HL-60/S4 treated with phorbol 12-myristate 13-acetate at 8.2 ng/mL for 4 days and 3 days (cell line): ENCODE data around the gene LCE1C.

Experiments used
- in situ Hi-C: fragments of 300-500 bp; cut with MboI; formaldehyde crosslinking; loops from 2 replicates; pipeline ENCODE4 v1.15.0; 2022; ENCODE audit warnings: low sequenced_read_pairs

Gene LCE1C

GRCh38 chr1:152806576-152806975, at the start of gene LCE1C:
LCE1C (minus strand) TSS chr1:152806651; CDS start chr1:152805478, 1,173 bp downstream.
- in situ Hi-C loops = no loop called here

DNA sequence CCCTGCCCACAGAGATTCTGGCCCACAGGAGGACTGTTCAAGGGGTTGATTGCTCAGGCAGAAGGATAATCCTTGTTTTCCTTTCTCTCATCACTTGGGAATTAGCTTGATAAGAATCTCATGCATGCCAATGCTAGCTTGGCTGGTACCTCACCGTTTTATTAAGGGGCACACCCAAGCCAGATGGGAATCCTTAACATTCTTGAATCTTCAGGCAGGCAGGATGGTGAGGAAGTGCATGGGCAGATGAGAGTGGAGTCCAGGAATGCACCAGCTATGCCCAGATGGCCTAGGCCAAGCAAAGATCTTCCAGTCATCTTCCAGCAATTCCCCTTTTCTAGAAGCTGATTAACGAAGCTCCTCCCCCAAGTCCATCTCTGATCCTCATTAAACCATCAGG, 49.2 kb upstream of the LCE1C start:
- in situ Hi-C loops = no loop called here

GRCh38 chr1:152842556-152842955, 36.1 kb upstream of the LCE1C start, which contains the start of gene LCE6A:
LCE6A (plus strand) TSS chr1:152842856; CDS start chr1:152843521, 665 bp downstream.
- in situ Hi-C loops = no loop called here

GRCh38 chr1:152836870-152837269, 30.4 kb upstream of the LCE1C start:
- in situ Hi-C loops = no loop called here

GRCh38 chr1:152827173-152827572, 20.7 kb upstream of the LCE1C start, which contains the start of gene LCE1A:
LCE1A (plus strand) TSS chr1:152827473; CDS start chr1:152827473, 0 bp downstream.
- in situ Hi-C loops = no loop called here

GRCh38 chr1:152824964-152825363, 18.5 kb upstream of the LCE1C start:
- in situ Hi-C loops = no loop called here

GRCh38 chr1:152823294-152823693, 16.8 kb upstream of the LCE1C start:
- in situ Hi-C loops = no loop called here

DNA sequence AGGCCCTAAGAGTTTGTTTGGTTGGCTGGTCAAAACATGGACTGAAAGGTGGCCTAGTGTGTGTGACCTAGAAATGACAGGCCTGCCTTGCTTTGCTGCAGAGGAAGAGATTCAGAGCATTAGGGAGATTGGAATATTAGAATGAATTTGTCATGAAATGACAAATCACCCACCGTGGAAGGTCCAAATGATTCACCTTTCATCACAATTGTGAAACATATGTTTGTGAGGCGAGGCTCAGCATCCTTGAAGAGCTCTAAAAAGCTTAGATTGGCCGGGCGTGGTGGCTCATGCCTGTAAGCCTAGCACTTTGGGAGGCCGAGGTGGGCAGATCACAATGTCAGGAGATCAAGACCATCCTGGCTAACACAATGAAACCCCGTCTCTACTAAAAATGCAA, 10.9 kb upstream of the LCE1C start:
- in situ Hi-C loops = no loop called here

GRCh38 chr1:152811671-152812070, 5.2 kb upstream of the LCE1C start, which contains the start of gene LCE1B:
LCE1B (plus strand) TSS chr1:152811971; CDS start chr1:152812447, 476 bp downstream.
- in situ Hi-C loops = no loop called here

DNA sequence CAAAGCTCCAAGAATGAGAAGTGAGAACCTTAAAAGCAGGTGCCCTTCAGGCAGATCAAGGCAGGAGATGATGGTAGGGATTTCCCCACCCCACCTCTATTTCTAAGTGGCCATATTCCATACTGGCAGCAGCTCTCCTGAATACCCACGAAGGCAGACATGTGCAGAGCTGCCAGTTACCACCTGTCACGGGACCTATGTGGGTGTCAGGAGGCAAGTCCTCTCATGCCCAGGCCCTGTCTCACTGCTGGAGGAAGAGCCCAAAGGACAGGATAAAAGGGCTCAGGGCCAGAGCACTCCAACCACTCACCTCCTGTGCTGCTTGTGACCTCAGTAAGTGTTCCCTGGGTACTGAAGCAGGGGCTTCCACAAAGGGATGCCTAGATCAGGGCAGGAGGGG, 4.6 kb upstream of the LCE1C start:
- in situ Hi-C loops = no loop called here

DNA sequence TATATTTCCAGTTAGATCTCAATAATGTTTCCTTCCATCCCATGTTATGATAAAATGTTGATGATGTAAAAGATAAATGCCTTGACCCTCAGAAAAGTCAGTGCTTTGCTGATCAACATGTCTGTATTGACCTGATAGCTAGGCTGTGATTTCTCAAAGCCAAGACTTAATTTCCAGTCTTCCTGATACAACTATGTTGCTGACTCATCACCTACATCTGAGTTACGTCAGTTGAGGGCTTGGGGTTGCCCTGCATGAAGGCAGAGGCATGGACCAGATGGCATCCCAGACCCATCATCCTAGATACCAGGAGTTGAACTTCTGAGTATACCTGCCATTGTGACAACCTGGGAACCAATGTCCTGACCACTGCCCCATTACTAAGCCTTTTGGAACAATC, 5.1 kb downstream of the LCE1C start:
- in situ Hi-C loops = no loop called here

DNA sequence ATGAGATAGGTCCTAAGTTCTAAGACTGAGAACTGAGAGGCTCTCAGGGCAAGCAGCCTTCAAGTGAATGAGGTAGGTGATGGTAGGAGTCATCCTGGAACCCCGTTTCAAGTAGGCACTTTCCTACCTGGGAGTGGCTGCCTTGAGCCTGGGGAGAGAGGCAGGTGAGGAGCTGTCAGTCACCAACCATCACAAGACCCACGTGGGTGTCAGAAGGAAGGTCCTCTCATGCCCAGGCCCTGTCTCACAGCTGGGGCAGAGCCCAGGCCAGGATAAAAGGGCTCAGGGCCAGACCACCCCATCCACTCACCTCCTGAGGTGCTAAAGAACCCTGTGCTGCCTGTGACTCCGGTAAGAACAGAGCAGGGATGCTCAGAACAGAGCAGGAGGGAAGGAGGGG, 10.0 kb downstream of the LCE1C start, which contains the start of gene LCE1D:
Gene LCE1D (plus strand): TSS at position 301 of the 400 bp plus-strand sequence. CDS start 1,074 bp downstream, outside the sequence.
- in situ Hi-C loops = no loop called here

GRCh38 chr1:152795686-152796085, 10.8 kb downstream of the LCE1C start:
- in situ Hi-C loops = no loop called here

DNA sequence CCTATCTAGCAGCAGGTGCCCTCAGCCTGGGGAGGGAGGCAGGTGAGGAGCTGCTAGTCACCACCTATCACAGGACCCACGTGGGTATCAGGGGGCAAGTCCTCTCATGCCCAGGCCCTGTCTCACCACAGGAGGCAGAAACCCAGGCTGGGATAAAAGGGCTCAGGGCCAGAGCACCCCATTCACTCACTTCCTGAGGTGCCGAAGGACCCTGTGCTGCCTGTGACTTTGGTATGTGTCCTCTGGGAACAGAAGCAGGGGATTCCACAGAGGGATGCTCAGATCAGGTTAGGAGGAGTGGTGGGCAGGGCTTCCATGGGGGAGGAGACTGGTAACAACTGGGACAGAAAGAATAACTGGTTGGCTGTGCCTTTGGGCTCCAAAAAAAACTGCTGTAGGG, 20.4 kb downstream of the LCE1C start, which contains the start of gene LCE1E:
Gene LCE1E (plus strand): TSS at position 181 of the 400 bp plus-strand sequence. CDS start 1,043 bp downstream, outside the sequence.
- in situ Hi-C loops = no loop called here

DNA sequence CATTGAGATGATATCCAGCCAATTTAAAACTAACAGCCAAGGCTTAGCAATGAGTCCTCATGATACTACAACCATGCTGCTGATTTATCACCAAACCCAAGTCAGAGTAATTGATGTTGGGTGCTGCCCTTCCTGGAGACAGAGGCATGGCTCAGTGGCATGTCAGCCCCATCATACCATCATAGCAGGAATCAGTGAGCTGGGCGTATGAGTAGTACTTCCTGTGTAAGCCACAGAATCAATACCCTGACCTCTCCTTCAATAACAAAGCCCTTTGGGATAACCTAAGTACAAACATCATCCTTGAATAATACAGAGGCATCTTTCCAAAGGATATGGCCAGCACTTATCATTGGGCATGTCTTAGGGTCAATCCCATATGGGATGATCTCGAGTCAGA, 23.4 kb downstream of the LCE1C start:
- in situ Hi-C loops = no loop called here

GRCh38 chr1:152777510-152778137, 28.8 kb downstream of the LCE1C start:
- in situ Hi-C loops = no loop called here

GRCh38 chr1:152776361-152776760, 30.1 kb downstream of the LCE1C start:
- in situ Hi-C loops = no loop called here

DNA sequence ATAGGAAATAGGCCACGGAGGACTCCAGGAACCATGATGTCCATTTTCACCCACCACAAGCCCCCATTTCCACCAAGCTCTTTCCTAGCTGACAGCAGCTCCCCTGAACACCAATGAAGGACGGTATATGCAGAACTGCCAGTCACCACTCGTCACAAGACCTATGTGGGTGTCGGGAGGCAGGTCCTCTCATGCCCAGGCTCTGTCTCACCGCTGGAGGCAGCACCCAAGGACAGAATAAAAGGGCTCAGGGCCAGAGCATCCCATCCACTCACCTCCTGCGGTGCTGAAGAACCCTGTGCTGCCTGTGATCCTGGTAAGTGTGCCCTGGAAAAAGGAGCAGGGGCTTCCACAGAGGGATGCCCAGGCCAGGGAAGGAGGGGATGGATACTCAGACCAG, 31.6 kb downstream of the LCE1C start, which contains the start of gene LCE1F:
Gene LCE1F (plus strand): TSS at position 266 of the 400 bp plus-strand sequence. CDS start 1,232 bp downstream, outside the sequence.
- in situ Hi-C loops = no loop called here

GRCh38 chr1:152770411-152770810, 36.0 kb downstream of the LCE1C start:
- in situ Hi-C loops = no loop called here

- in situ Hi-C loops = no loop called here
These were observed 37.5 kb downstream of the LCE1C start for GRCh38 chr1:152768847-152769533.

DNA sequence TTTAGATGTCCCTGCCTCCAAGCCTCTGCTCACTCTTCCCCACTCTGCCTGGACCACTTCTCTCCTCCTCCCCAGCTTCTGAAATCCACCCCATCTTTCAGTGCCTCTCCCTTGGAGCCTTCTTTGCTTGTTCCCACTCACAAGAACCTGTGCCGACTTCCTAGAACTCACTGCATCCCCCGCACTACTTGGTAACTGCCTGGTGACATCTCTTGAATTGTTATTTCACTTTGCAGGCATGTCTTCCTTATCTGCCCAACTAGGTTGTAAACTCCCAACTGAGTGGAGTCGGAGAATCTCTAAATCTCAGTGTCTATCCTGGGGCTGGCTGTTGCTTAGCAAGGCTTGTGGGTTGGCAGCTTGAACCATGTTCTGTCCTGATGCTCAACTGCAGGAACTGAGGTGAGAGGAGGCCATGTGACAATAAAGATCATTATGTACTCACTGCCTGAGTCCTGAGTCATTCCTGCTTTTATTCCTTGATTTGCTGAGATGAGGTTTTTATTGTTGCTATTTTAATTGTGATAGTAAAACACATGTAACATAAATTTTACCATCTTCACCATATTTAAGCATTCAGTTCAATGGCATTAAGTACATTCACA, 44.7 kb downstream of the LCE1C start:
- in situ Hi-C loops = no loop called here
